C4-2B (cell line): ENCODE results near the gene DERL3.

ENCODE experiments used
- CTCF ChIP-seq: fragments of 450-650 bp; conservative IDR thresholded peaks from 2 replicates; pipeline ENCODE4 v1.5.1; 2017; ENCODE audit warnings: mild to moderate bottlenecking
- ZFX ChIP-seq: fragments of 450-650 bp; IDR thresholded peaks from 2 replicates; pipeline ENCODE4 v1.6.1; 2017

GRCh38 chr22:23846081-23846469 is 7.3 kb upstream of the DERL3 start:
- TF ChIP-seq CTCF (no peak), ZFX (no peak)
